ENCODE measurements around the gene MRC2.

MRC2 gene

GRCh38 chr17:62668091-62668804 is 40.8 kb downstream of the MRC2 start:
- no peak for DNase-seq (ENCODE audit: low spot score)
- in situ Hi-C loops (cut with MboI; ENCODE audit: low sequenced_read_pairs, unreplicated experiment), result no loop called here
- TF ChIP-seq CTCF (IDR thresholded peaks at IDR 0.05; ENCODE audit: borderline replicate concordance, control extremely low read depth, extremely low read depth, insufficient read depth, missing control alignments), result no peak

GRCh38 chr17:62670202-62670821 is 42.8 kb downstream of the MRC2 start:
- TF ChIP-seq CTCF (IDR thresholded peaks at IDR 0.05; ENCODE audit: borderline replicate concordance, control extremely low read depth, extremely low read depth, insufficient read depth, missing control alignments), result no peak
- no peak for DNase-seq (ENCODE audit: low spot score)
- in situ Hi-C loops (cut with MboI; ENCODE audit: low sequenced_read_pairs, unreplicated experiment), result no loop called here

- in situ Hi-C loops (cut with MboI; ENCODE audit: low sequenced_read_pairs, unreplicated experiment), result no loop called here
- no peak for TF ChIP-seq CTCF (IDR thresholded peaks at IDR 0.05; ENCODE audit: borderline replicate concordance, control extremely low read depth, extremely low read depth, insufficient read depth, missing control alignments)
- DNase-seq (ENCODE audit: low spot score), result no peak
Measured at GRCh38 chr17:62671553-62671952, 44.1 kb downstream of the MRC2 start.

- no peak for TF ChIP-seq CTCF (IDR thresholded peaks at IDR 0.05; ENCODE audit: borderline replicate concordance, control extremely low read depth, extremely low read depth, insufficient read depth, missing control alignments)
Measured at GRCh38 chr17:62672957-62673356, 45.5 kb downstream of the MRC2 start.

GRCh38 chr17:62673614-62674362 is 46.3 kb downstream of the MRC2 start:
- in situ Hi-C loops (cut with MboI; ENCODE audit: low sequenced_read_pairs, unreplicated experiment), result no loop called here
- DNase-seq (ENCODE audit: low spot score), result no peak
- no peak for TF ChIP-seq CTCF (IDR thresholded peaks at IDR 0.05; ENCODE audit: borderline replicate concordance, control extremely low read depth, extremely low read depth, insufficient read depth, missing control alignments)

More at GRCh38 chr17:62672957-62673356, 45.5 kb downstream of the MRC2 start:
- no peak for DNase-seq (ENCODE audit: low spot score)
- in situ Hi-C loops (cut with MboI; ENCODE audit: low sequenced_read_pairs, unreplicated experiment), result no loop called here

GRCh38 chr17:62674363-62674739 is 46.9 kb downstream of the MRC2 start:
- TF ChIP-seq CTCF (IDR thresholded peaks at IDR 0.05; ENCODE audit: borderline replicate concordance, control extremely low read depth, extremely low read depth, insufficient read depth, missing control alignments), result no peak
- in situ Hi-C loops (cut with MboI; ENCODE audit: low sequenced_read_pairs, unreplicated experiment), result no loop called here
- DNase-seq (ENCODE audit: low spot score), result no peak

Data from GM13976 (cell line).